Measurements from ENCODE around the gene PRKN. TPM values are rescaled to one million over a fixed set of nuclear protein-coding genes. Genes with fewer than 3 reads are reported as not detected.

Gene PRKN
- total and polyA plus RNA-seq, 2 experiments from 2014 or later, result 0.10 to 0.84 TPM

- TF ChIP-seq ZNF462 (CRISPR knock-in tag; IDR thresholded peaks at IDR 0.05), result no peak
- no peak for TF ChIP-seq STAT1 (IDR thresholded peaks at IDR 0.05; ENCODE audit: unreplicated experiment)
- TF ChIP-seq CREB1 (CRISPR knock-in tag; IDR thresholded peaks at IDR 0.05; ENCODE audit: low read depth), result no peak
- no peak for TF ChIP-seq NANOG (IDR thresholded peaks at IDR 0.05; ENCODE audit: borderline replicate concordance)
- TF ChIP-seq EZH2phosphoT487 (IDR thresholded peaks at IDR 0.05; ENCODE audit: unreplicated experiment), result no peak
Measured at GRCh38 chr6:161840380-161840779, 887.2 kb downstream of the PRKN start (continued).

- no peaks in the 10 kb centered on the region for H3F3A ChIP-seq (replicated peaks; ENCODE audit: low read depth)
- peaks cover 6% of the 10 kb centered on the region for H3K27me3 Mint-ChIP-seq (ENCODE audit: insufficient read depth, low read depth, poor library complexity)
- no peak overlapping the region for H3K27ac ChIP-seq (ENCODE audit: low read depth)
- H3K36me3 ChIP-seq (ENCODE audit: insufficient read depth), result no peaks in the 10 kb centered on the region
- H3K4me1 ChIP-seq (ENCODE audit: insufficient read depth), result peaks cover 30% of the 10 kb centered on the region
- H3K9me2 ChIP-seq (ENCODE audit: insufficient read depth), result no peaks in the 10 kb centered on the region
- no peaks in the 10 kb centered on the region for H3K36me3 Mint-ChIP-seq (ENCODE audit: low read depth)
- no peak overlapping the region for H3K4me3 ChIP-seq
- H3K4me1 Mint-ChIP-seq, result peaks cover 44% of the 10 kb centered on the region
- peak overlapping the region; percentile 94 for H2AFZ ChIP-seq
- H3K27ac Mint-ChIP-seq, result peak overlapping the region; percentile 19; the same call in 1 of the 2 replicates
- no peaks in the 10 kb centered on the region for H3K27me3 ChIP-seq (ENCODE audit: insufficient read depth)
- H3K79me2 ChIP-seq (replicated peaks; ENCODE audit: insufficient read depth), result no peaks in the 10 kb centered on the region
- H3K4me3 Mint-ChIP-seq, result no peak overlapping the region
- ATAC-seq (peak; percentile 87), DNase-seq (ENCODE audit: low spot score) (peak; percentile 56)
- peak overlapping the region; percentile 64 for H3K4me2 ChIP-seq
- no peaks in the 10 kb centered on the region for H3K9me3 Mint-ChIP-seq
- no peaks in the 10 kb centered on the region for H4K20me1 ChIP-seq (replicated peaks; ENCODE audit: insufficient read depth)
- TF ChIP-seq EZH2 (IDR thresholded peaks at IDR 0.05; ENCODE audit: low read depth, unreplicated experiment) (no peak), JUNB (IDR thresholded peaks at IDR 0.05; ENCODE audit: unreplicated experiment) (no peak), POLR2AphosphoS5 (IDR thresholded peaks at IDR 0.05; ENCODE audit: low read depth) (no peak), EZH2phosphoT487 (IDR thresholded peaks at IDR 0.05; ENCODE audit: unreplicated experiment) (no peak), ZNF462 (CRISPR knock-in tag; IDR thresholded peaks at IDR 0.05) (no peak)
Measured at GRCh38 chr6:161838306-161839035, 889.1 kb downstream of the PRKN start.

Measured in GM23338 (cell line).